Peyer's patch (tissue), 4 donors: ENCODE measurements around the gene POU6F2.

Experiments used
- CTCF ChIP-seq, 6 experiments: fragments of 450-650 bp in 4 of 6; fragments of 200-600 bp in 2 of 6; sonication (generic) in 1 of 6; IDR thresholded peaks; one replicate each; pipeline ENCODE4 v1.5.1; 2017 to 2019; ENCODE audit warnings: antibody characterized with exemption in 6 of 6, mild to moderate bottlenecking in 3 of 6, moderate library complexity in 1 of 6
- POLR2A ChIP-seq, 2 donors: fragments of 450-650 bp; IDR thresholded peaks; one replicate each; pipeline ENCODE4 v1.5.1; 2017; ENCODE audit warnings: antibody characterized with exemption in 2 of 2, mild to moderate bottlenecking in 2 of 2, moderate library complexity in 2 of 2

GRCh38 chr7:39510864-39511354 is 533.2 kb downstream of the POU6F2 start:
- no peak for TF ChIP-seq CTCF (IDR thresholded peaks at IDR 0.05)
- TF ChIP-seq POLR2A (IDR thresholded peaks at IDR 0.05): no peak
